ENCODE results near the gene PITRM1.

DNA sequence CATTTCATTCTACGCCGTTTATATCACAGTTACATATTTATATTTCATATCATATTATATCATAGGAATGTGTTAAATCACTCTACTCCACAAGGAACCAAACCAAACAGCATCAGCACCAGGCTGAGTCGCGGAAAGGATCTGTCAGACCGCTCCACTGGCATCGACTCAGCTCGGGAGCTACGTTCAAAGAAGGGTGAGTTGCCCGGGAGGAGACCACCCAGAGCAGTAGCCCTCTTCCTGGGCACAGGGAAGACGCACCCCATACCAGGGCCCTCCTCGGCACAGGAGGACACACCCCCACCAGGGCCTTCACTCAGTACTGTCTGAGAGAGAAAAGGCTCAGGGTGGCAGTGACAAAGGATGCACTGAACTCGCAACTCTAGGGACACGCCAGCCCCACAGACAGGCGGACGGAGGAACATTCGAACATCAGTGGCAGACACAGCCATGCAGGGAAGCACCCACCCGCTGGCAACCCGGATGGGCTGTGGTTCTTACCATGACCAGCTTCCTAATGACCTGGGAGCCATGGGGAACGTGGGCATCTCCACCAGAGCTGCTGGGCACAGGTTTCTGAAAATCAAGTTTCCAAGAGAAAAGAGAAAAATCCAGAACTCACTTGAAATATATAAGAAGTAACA lies 28.7 kb downstream of the PITRM1 start:
- no peak for TF ChIP-seq SPI1 (IDR thresholded peaks at IDR 0.05; ENCODE audit: borderline replicate concordance, low read depth)
- no peak for TF ChIP-seq CTCF (IDR thresholded peaks at IDR 0.05; ENCODE audit: insufficient read depth, low read length)
- no peak for TF ChIP-seq POLR2AphosphoS5 (IDR thresholded peaks at IDR 0.05; ENCODE audit: low read depth)
- TF ChIP-seq REST (IDR thresholded peaks at IDR 0.05; ENCODE audit: insufficient replicate concordance, low read depth), result no peak
